PC-3 (cell line): ENCODE measurements around the gene ANG. TPM values are rescaled to one million over a fixed set of nuclear protein-coding genes. Genes with fewer than 3 reads are reported as not detected.

Experiments used
- ATAC-seq: fragments of 200-7000 bp; cut with Tn5 transposase; 2 replicates; pipeline ENCODE4 v1.9.1; 2020; ENCODE audit warnings: mild to moderate bottlenecking, moderate library complexity
- BruUV-seq: library from RNA; stranded (reverse); fragments of 400-500 nt; replicated peaks from 2 replicates; lab custom pipeline; 2021; lab: Mats Ljungman, UMichigan
- CTCF ChIA-PET: fragments of 300-600 bp; sonication (Branson Sonifier 250); formaldehyde crosslinking; loops from one replicate; lab custom pipeline; 2022; ENCODE audit warnings: antibody characterized with exemption; lab: Charles Lee
- POLR2A ChIA-PET: fragments of 300-600 bp; sonication (Branson Sonifier 250); formaldehyde crosslinking; loops from one replicate; lab custom pipeline; 2022; ENCODE audit warnings: antibody characterized with exemption; ENCODE audit not compliant: unreplicated experiment; lab: Charles Lee
- DNase-seq: peaks from one replicate; pipeline ENCODE4 v3.0.0-alpha.2; 2015
- H2AFZ ChIP-seq: fragments of 300-600 bp; sonication (generic); 2 replicates; pipeline ENCODE4 v1.6.0; 2016; ENCODE audit warnings: antibody characterized with exemption, low read length
- H3F3A ChIP-seq: fragments of 300-600 bp; sonication (generic); one replicate; pipeline ENCODE4 v1.6.0; 2017; ENCODE audit warnings: antibody characterized with exemption, low read length, control low read depth, mild to moderate bottlenecking; ENCODE audit not compliant: unreplicated experiment
- H3K27ac ChIP-seq: fragments of 300-600 bp; sonication (generic); 2 replicates; pipeline ENCODE4 v1.5.1; 2016; ENCODE audit warnings: mild to moderate bottlenecking, low read length
- H3K27me3 ChIP-seq: fragments of 300-600 bp; sonication (generic); 2 replicates; pipeline ENCODE4 v1.6.1; 2016; ENCODE audit warnings: low read length, mixed read lengths
- H3K36me3 ChIP-seq: fragments of 300-600 bp; sonication (generic); 2 replicates; pipeline ENCODE4 v1.6.1; 2016; ENCODE audit warnings: low read depth, mixed run types, low read length, mixed read lengths
- H3K4me1 ChIP-seq: fragments of 300-600 bp; sonication (generic); 2 replicates; pipeline ENCODE4 v1.5.1; 2016; ENCODE audit warnings: low read length; ENCODE audit not compliant: insufficient read depth
- H3K4me2 ChIP-seq: fragments of 300-600 bp; sonication (generic); 2 replicates; pipeline ENCODE4 v1.6.0; 2016; ENCODE audit warnings: low read length
- H3K4me3 ChIP-seq: fragments of 300-600 bp; sonication (generic); 2 replicates; pipeline ENCODE4 v1.5.1; 2016; ENCODE audit warnings: mild to moderate bottlenecking, low read length, mixed read lengths
- H3K79me2 ChIP-seq: fragments of 300-600 bp; sonication (generic); 2 replicates; pipeline ENCODE4 v1.6.1; 2017; ENCODE audit warnings: low read length, mixed read lengths
- H3K9ac ChIP-seq: fragments of 300-600 bp; sonication (generic); 2 replicates; pipeline ENCODE4 v1.6.0; 2016; ENCODE audit warnings: mild to moderate bottlenecking, low read length
- H3K9me2 ChIP-seq: fragments of 300-600 bp; sonication (generic); replicated peaks from 2 replicates; pipeline ENCODE4 v1.6.1; 2016; ENCODE audit warnings: mixed run types, low read length, mixed read lengths
- H3K9me3 ChIP-seq: fragments of 300-600 bp; sonication (generic); 2 replicates; pipeline ENCODE4 v1.6.1; 2016; ENCODE audit warnings: low read length, mixed read lengths
- H4K20me1 ChIP-seq: fragments of 300-600 bp; sonication (generic); 2 replicates; pipeline ENCODE4 v1.6.1; 2016; ENCODE audit warnings: low read length, mixed read lengths
- EZH2 ChIP-seq: fragments of 300-600 bp; sonication (generic); IDR thresholded peaks from one replicate; pipeline ENCODE4 v1.6.1; 2017; ENCODE audit warnings: antibody characterized with exemption, mild to moderate bottlenecking, low read length; ENCODE audit not compliant: unreplicated experiment
- EZH2phosphoT487 ChIP-seq: fragments of 300-600 bp; sonication (generic); IDR thresholded peaks from 2 replicates; pipeline ENCODE4 v1.6.1; 2018; ENCODE audit warnings: mild to moderate bottlenecking, antibody characterized with exemption, low read length, borderline replicate concordance
- intact Hi-C: fragments of 100-400 bp; cut with micrococcal nuclease; formaldehyde crosslinking; loops from 2 replicates; pipeline ENCODE4 v1.9.0; 2023
- total RNA-seq: library from RNA; depleted of rRNA; stranded (reverse); fragments of >200 nt; gene quantifications from 2 replicates; pipeline ENCODE4 v1.2.3, GENCODE V29; 2014
- TF ChIP-seq, protein P1 (sequence below): fragments of 300-600 bp; sonication (generic); conservative IDR thresholded peaks from 2 replicates; pipeline ENCODE4 v1.5.1; 2017; ENCODE audit warnings: antibody characterized with exemption, low read depth, mild to moderate bottlenecking, low read length

ANG gene
- total RNA-seq, 1 experiment from 2014 or later: 4.8 TPM

DNA sequence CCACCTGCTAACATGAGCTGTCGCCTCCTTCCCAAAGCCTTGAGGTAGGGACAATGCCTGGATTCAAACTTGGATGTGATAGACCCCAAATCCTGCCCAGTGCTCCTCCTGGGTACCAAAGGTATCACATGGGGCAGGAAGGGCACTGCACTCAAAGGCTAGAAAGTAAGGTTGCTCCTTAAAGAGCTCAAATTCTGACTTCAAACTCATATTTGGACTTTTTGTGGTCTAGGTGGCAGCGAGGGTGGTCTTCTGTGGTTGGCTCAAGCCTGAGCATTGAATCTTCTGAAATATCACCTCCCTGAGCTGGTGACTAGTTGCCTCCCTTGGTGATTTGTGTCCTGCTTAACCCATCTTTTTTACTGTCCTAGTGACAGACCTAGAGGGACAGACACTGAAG is 12.5 kb upstream of the ANG start:
- intact Hi-C loops: no loop called here
- no TSS peak for BruUV-seq
- TF ChIP-seq EZH2phosphoT487 (no peak), EZH2 (no peak)
- TF ChIP-seq, protein P1, sequence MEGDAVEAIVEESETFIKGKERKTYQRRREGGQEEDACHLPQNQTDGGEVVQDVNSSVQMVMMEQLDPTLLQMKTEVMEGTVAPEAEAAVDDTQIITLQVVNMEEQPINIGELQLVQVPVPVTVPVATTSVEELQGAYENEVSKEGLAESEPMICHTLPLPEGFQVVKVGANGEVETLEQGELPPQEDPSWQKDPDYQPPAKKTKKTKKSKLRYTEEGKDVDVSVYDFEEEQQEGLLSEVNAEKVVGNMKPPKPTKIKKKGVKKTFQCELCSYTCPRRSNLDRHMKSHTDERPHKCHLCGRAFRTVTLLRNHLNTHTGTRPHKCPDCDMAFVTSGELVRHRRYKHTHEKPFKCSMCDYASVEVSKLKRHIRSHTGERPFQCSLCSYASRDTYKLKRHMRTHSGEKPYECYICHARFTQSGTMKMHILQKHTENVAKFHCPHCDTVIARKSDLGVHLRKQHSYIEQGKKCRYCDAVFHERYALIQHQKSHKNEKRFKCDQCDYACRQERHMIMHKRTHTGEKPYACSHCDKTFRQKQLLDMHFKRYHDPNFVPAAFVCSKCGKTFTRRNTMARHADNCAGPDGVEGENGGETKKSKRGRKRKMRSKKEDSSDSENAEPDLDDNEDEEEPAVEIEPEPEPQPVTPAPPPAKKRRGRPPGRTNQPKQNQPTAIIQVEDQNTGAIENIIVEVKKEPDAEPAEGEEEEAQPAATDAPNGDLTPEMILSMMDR: no peak
- no peak overlapping the region for H3K9ac ChIP-seq
- no peaks in the 10 kb centered on the region for H4K20me1 ChIP-seq
- peaks cover 36% of the 10 kb centered on the region for H3K4me1 ChIP-seq
- H3K36me3 ChIP-seq: no peaks in the 10 kb centered on the region
- peaks cover 2% of the 10 kb centered on the region for H3F3A ChIP-seq
- no peak overlapping the region for H2AFZ ChIP-seq
- H3K79me2 ChIP-seq: no peaks in the 10 kb centered on the region
- H3K9me3 ChIP-seq: no peaks in the 10 kb centered on the region
- no peak overlapping the region for H3K4me2 ChIP-seq
- ChIA-PET POLR2A (no interaction called here), CTCF (no interaction called here)
- no peaks in the 10 kb centered on the region for H3K9me2 ChIP-seq
- H3K27ac ChIP-seq: no peak overlapping the region
- DNase-seq (no peak), ATAC-seq (no peak)
- H3K27me3 ChIP-seq: no peaks in the 10 kb centered on the region
- no peak overlapping the region for H3K4me3 ChIP-seq

- Histone ChIP-seq H3K27me3 (no peaks in the 10 kb centered on the region), H3F3A (no peaks in the 10 kb centered on the region), H3K9me3 (no peaks in the 10 kb centered on the region), H4K20me1 (no peaks in the 10 kb centered on the region), H3K9me2 (no peaks in the 10 kb centered on the region), H3K36me3 (no peaks in the 10 kb centered on the region), H3K4me2 (peak overlapping the region; percentile 94), H3K79me2 (no peaks in the 10 kb centered on the region), H3K27ac (no peak overlapping the region), H2AFZ (peak overlapping the region; percentile 82; the same call in 1 of the 2 replicates), H3K4me3 (peak overlapping the region; percentile 85), H3K4me1 (peaks cover 20% of the 10 kb centered on the region), H3K9ac (no peak overlapping the region)
- intact Hi-C loops: no loop called here
- ChIA-PET CTCF (no interaction called here), POLR2A (no interaction called here)
- TF ChIP-seq EZH2: no peak
- no TSS peak for BruUV-seq
- ATAC-seq (no peak), DNase-seq (peak; percentile 48)
Observed at GRCh38 chr14:20679907-20680306, 8.7 kb upstream of the ANG start.

DNA sequence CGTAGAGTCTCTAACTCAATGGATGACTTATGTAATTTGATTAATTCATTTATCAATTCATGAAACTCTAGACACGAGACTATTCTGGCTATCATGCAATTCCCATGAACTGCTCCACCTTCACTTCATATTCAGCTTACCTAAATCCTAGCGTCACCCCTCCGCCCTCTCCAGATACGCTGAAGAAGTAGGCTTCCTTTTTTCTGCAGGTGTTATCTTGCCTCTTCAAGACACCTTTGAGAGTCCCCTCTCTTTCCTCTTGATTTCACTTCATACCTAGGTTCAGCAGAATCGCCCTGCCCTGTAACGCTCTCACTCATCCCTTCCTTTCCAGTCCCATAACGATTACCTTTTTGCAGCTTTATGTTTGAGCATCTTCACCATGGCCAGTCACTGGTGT is 8.2 kb upstream of the ANG start:
- Histone ChIP-seq H3K27ac (no peak overlapping the region), H3F3A (no peaks in the 10 kb centered on the region), H4K20me1 (no peaks in the 10 kb centered on the region), H3K4me2 (peak overlapping the region; percentile 94), H3K9me3 (no peaks in the 10 kb centered on the region), H3K4me3 (peak overlapping the region; percentile 85), H3K27me3 (no peaks in the 10 kb centered on the region), H3K79me2 (no peaks in the 10 kb centered on the region), H3K4me1 (peaks cover 23% of the 10 kb centered on the region), H3K36me3 (no peaks in the 10 kb centered on the region), H3K9me2 (no peaks in the 10 kb centered on the region), H2AFZ (peak overlapping the region; percentile 82), H3K9ac (no peak overlapping the region; the same call in 1 of the 2 replicates)
- intact Hi-C loops: no loop called here
- BruUV-seq: no TSS peak
- DNase-seq (no peak), ATAC-seq (no peak)
- ChIA-PET POLR2A (no interaction called here), CTCF (interaction anchor here (0.6 to 2.4 kb wide), 2 partner anchors 11 to 18 kb away, joined by 10 to 12 read pairs; no protein-coding TSS in a partner anchor)
- TF ChIP-seq EZH2phosphoT487 (no peak), EZH2 (no peak)
- TF ChIP-seq, protein P1: no peak
